ENCODE measurements around the gene TBC1D7.

DNA sequence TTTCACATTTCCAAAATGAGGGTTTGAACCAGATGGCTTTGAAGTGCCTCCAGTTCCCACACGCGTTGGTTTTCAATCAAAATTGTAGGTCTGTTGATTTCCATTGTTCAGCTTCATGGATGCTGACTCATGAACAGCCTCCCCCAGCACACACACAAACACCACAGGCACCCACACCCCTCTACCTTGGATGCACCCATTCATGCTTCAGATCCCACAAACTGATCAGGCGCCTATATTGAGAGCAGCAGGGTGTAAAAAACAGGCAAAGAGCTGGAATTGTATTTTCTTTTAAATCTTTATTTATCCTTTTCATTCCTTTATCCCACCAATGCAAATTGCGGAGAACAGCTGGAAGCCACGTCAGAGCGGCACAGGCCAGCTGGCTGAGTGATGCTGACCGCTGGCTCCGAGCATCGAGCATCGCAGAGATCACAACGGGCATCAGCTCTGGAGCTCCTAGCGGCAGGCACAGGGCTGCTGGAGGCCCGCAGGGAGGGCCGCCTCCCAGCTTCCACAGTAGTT, 29.3 kb upstream of the TBC1D7 start:
- TF ChIP-seq POLR2A (IDR thresholded peaks at IDR 0.05; ENCODE audit: low read depth, low read length) = no peak
- TF ChIP-seq MXI1 (IDR thresholded peaks at IDR 0.05; ENCODE audit: low read depth, low read length) = no peak

All from GM12878 (cell line).